Measurements from ENCODE around the gene TEX52. TPM values are rescaled to one million over a fixed set of nuclear protein-coding genes. Genes with fewer than 3 reads are reported as not detected.
"Not testable (repeated sequence)": the region's sequence is repeated elsewhere in the genome, so short reads cannot be mapped to it uniquely, and the experiment has no call there.

Gene TEX52
- total and polyA plus RNA-seq, 4 donors, result not detected

- Histone ChIP-seq H3K4me3 (peak within 1 kb of the TSS; percentile 80), H3K4me1 (ENCODE audit: control insufficient read depth in 5 of 5, insufficient read depth in 5 of 5, low read length in 5 of 5) (peaks cover 0 to 16% (median 6%) of the 10 kb centered on the region in 5 donors), H3K9me3 (ENCODE audit: control insufficient read depth in 4 of 4, insufficient read depth in 3 of 4, low read length in 3 of 4) (no peaks in the 10 kb centered on the region), H3K9ac (ENCODE audit: insufficient read depth in 1 of 2, low read length in 2 of 2) (peak within 1 kb of the TSS; percentile 89 to 99), H3K36me3 (ENCODE audit: control insufficient read depth in 4 of 4, insufficient read depth in 4 of 4, low read length in 4 of 4) (peaks cover 0 to 6% (median 2%) of the 10 kb centered on the region in 4 donors), H3K27ac (ENCODE audit: low read depth in 1 of 2, low read length in 1 of 2) (peak within 1 kb of the TSS; percentile 58 to 97), H3K27me3 (ENCODE audit: control insufficient read depth in 3 of 3, insufficient read depth in 3 of 3, low read length in 2 of 3) (no peaks in the 10 kb centered on the region)
- DNase-seq (peak; percentile 94 to 96 (median 95)), ATAC-seq (ENCODE audit: insufficient read depth, low FRiP score) (peak; percentile 89)
- WGBS, 2 donors, result 0 to 1% methylated on average over 66 to 70 of the region's 70 CpGs
- TF ChIP-seq CTCF (IDR thresholded peaks at IDR 0.05; ENCODE audit: control extremely low read depth, extremely low read depth), result no peak
These were observed 20.5 kb upstream of the TEX52 start, which contains the start of the genes FOXM1 and RHNO1 for GRCh38 chr12:2877047-2877952. Gene FOXM1, minus strand, starts transcription at chr12:2877174. Its CDS starts 2,696 bp downstream, at chr12:2874478. Gene RHNO1, plus strand, starts transcription at chr12:2877223. Its CDS starts 8,144 bp downstream, at chr12:2885367.

- no peak for TF ChIP-seq CTCF (IDR thresholded peaks at IDR 0.05; ENCODE audit: control extremely low read depth, extremely low read depth)
- peak overlapping the region; percentile 32 to 37 for H3K9ac ChIP-seq (ENCODE audit: insufficient read depth in 1 of 2, low read length in 2 of 2)
- H3K4me1 ChIP-seq (ENCODE audit: control insufficient read depth in 5 of 5, insufficient read depth in 5 of 5, low read length in 5 of 5), result peaks cover 0 to 16% (median 6%) of the 10 kb centered on the region in 5 donors
- peaks cover 0 to 7% (median 3%) of the 10 kb centered on the region in 4 donors for H3K36me3 ChIP-seq (ENCODE audit: control insufficient read depth in 4 of 4, insufficient read depth in 4 of 4, low read length in 4 of 4)
- 4 to 6% methylated on average over 32 to 38 of the region's 38 CpGs for WGBS, 2 donors
- no peak overlapping the region for H3K27ac ChIP-seq (ENCODE audit: low read depth in 1 of 2, low read length in 1 of 2)
- H3K4me3 ChIP-seq, result peak overlapping the region; percentile 46
- DNase-seq (peak in 2 of 3 donors; percentile 14 to 22), ATAC-seq (ENCODE audit: insufficient read depth, low FRiP score) (peak; percentile 25)
- no peaks in the 10 kb centered on the region for H3K9me3 ChIP-seq (ENCODE audit: control insufficient read depth in 4 of 4, insufficient read depth in 3 of 4, low read length in 3 of 4)
- H3K27me3 ChIP-seq (ENCODE audit: control insufficient read depth in 3 of 3, insufficient read depth in 3 of 3, low read length in 2 of 3), result no peaks in the 10 kb centered on the region
These were observed 19.7 kb upstream of the TEX52 start for GRCh38 chr12:2876431-2877046.

GRCh38 chr12:2868986-2869632 lies 12.3 kb upstream of the TEX52 start:
- not testable (repeated sequence) for H3K27ac ChIP-seq (ENCODE audit: low read depth in 1 of 2, low read length in 1 of 2); H3K27me3 ChIP-seq (ENCODE audit: control insufficient read depth in 3 of 3, insufficient read depth in 3 of 3, low read length in 2 of 3); DNase-seq; H3K9me3 ChIP-seq (ENCODE audit: control insufficient read depth in 4 of 4, insufficient read depth in 3 of 4, low read length in 3 of 4); H3K4me3 ChIP-seq; ATAC-seq (ENCODE audit: insufficient read depth, low FRiP score); H3K4me1 ChIP-seq (ENCODE audit: control insufficient read depth in 5 of 5, insufficient read depth in 5 of 5, low read length in 5 of 5); H3K9ac ChIP-seq (ENCODE audit: insufficient read depth in 1 of 2, low read length in 2 of 2)
- WGBS, 2 donors, result 91 to 98% methylated on average over 9 of the region's 9 CpGs
- H3K36me3 ChIP-seq (ENCODE audit: control insufficient read depth in 4 of 4, insufficient read depth in 4 of 4, low read length in 4 of 4), result peaks cover 0 to 12% (median 0%) of the 10 kb centered on the region in 4 donors

Measured in lung (tissue), 12 donors.